ENCODE measurements around the gene FOXJ3.

FOXJ3 gene

DNA sequence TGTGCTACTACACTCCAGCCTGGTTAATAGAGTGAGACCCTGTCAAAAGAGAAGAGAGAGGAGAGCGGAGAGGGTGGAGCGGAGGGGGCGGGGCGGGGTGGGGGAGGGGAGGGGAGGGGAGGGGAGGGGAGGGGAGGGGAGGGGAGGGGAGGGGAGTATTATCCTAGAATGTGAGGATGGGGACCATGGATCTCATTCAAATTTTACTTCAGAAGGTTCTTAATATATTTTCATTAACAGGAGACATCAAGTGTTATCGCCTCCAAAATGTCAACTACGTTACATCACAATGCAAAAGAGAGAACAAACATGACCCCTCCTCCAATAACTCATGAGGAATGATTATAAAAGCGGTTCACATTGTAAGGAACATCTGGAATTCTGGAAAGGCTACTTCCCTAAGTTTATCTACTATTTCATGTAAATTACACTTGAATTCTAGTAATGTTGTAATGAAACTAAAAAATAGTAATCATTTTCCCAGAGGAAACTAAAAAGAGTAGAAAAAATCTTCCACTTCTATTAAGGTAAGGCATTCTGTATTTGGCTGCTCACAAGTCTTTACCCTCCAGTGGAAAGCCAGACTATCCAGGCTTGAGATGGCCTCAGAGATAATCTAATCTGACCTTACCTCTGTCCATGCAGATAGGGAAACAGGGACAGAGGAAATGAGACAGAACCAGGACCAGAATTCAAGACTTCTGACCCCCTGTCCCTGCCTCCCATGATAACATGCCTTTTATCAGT lies 151.7 kb downstream of the FOXJ3 start:
- DNase-seq = no peak

DNA sequence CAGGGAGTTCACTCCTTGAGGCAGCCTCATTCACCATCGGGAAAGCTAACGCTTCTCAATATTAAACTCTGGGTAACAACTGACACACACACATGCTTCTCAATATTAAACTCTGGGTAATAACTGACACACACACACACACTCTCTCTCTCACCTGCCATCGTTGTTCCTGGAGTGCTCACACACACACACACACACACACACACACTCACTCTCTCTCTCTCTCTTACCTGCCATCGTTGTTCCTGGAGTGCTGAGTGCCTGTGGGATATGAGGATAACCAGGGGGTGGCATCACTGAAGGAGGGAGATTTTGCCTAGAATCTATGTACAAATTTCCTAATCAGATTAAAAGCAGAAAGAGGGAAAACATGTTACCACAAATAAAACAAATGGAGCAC lies 153.3 kb downstream of the FOXJ3 start:
- DNase-seq = no peak

DNA sequence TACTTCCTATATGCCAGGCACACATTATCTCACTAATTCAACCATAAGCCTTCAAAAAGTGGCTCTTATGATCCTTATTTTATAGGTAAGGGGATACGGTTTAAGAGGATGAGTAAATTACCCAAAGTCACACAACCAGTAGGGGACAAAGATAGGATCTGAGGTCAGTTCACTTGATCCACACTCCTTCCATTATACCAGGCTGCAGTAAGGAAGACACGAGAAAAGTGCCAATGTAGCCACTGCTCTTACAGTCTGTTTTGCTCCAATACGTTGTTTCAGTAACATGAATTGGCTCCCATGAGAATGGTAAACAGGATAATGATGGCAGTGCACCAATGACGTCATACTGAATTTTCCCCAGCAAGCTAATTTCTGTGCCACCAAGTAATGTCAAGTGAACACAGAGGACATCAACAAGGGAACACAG lies 155.1 kb downstream of the FOXJ3 start:
- no peak for DNase-seq

DNA sequence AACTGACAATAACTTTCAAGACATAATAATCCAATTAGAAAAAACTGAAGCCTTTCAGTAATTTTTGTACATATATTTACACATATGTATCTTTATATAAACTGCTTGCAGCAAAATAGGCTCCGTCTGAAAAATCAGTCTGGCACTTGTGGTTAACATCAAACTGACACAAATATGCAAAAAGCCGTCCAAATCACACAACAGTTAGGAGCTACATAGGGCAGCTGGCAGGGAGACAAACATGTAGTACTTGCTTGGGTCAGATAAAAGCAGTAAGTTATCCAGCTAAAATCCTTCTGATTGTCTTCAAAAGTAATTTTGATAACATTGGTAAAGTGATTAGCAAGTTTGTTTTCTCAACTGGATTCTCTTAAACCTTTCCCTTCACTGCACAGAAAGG lies 155.8 kb downstream of the FOXJ3 start:
- no peak for DNase-seq

DNA sequence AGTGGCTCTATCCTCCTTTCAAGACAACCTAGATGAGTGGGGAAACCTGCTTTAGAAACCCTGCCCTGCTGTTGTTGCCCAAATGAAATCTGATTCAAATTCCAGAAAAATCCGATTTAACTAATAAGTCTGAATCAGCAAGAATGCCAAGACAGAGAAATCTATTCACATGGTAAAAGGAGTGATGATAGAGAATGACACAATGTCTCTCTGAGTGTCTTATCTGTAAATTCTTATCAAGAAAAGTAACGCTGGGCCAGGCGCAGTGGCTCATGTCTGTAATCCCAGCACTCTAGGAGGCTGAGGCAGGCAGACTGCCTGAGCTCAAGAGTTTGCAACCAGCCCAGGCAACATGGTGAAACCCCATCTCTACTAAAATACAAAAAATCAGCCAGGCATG lies 156.8 kb downstream of the FOXJ3 start:
- no peak for DNase-seq

DNA sequence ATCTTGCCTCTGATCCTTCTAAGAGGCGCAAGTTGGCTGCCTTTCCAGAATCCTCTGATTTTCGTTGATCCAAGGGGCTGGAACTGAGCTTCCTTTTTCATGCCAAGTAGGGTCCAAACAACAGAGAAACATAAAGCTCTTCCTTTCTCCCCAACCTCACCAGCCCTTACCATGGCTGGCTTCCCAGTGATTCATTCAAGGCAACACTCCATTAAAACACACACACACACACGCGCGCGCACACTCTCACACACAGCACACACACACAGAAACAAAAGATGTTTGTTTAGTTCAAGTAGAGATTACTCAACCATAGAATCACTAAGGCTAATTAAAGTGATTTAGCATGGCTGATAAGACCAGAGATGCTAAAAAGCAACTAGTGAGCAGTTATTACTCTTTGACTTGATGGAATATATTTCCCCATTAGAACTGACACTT lies 157.5 kb downstream of the FOXJ3 start:
- no peak for DNase-seq

DNA sequence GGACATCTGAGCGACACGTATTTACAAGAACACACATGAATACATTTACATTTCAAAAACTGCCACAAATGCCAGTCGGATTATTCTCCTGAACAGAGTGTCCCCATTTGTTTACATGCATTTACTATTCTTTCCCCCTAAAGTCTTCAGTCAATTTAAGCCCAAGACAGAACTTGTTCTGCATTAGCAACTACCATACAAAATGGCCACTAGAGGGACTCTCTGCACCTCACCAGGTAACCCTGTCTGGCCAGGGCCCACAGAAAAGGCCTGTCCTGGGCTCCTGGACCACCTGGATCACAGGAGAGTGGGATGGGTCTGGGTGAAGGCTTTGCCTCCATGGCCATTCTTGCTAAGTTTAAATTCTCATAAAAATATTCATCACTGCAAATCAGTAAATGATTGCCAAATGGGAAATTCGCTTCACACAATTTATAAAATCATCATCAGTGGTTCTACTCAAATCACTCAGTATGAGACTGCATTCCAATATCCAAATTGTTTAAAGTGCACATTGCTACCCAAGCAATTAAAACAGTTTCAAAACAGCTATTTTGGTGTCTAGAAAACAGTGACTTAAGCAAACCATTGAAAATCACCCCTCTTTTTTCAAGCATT lies 158.0 kb downstream of the FOXJ3 start:
- no peak for DNase-seq

DNA sequence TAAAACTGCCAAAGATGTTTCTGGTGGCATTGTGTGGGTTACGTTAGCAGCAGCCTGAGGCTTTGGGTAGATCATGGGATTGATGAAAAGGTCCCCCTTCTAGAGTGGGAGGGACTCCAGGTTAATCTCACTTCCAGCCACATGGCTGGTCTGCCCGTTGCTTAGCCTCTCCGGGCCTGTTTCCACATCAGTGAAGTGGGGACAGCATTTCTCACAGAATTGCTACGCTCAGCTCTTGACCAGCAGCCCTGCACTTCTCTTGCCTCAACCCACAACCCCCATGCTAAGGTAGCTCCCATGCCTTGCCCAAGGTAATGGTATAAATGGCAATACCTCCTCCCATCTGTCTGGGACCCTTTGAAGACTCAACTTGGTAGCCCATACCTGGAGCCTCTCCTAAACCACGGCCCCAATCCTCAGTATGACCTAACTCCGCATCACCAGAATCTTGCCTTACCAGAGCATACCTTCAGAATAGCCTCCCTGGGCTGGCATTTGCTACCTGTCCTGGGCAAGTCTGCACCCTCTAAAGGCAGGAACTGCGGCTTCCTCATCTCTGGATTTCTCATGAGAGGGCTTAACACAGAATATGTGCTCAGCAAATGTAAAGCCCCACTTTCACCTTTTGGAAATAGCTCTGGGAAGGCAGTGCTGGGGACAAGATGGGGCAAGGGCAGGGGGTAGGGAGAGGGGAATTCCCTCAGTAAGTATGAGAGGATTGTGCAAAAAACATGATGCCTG lies 159.6 kb downstream of the FOXJ3 start:
- no peak for DNase-seq

DNA sequence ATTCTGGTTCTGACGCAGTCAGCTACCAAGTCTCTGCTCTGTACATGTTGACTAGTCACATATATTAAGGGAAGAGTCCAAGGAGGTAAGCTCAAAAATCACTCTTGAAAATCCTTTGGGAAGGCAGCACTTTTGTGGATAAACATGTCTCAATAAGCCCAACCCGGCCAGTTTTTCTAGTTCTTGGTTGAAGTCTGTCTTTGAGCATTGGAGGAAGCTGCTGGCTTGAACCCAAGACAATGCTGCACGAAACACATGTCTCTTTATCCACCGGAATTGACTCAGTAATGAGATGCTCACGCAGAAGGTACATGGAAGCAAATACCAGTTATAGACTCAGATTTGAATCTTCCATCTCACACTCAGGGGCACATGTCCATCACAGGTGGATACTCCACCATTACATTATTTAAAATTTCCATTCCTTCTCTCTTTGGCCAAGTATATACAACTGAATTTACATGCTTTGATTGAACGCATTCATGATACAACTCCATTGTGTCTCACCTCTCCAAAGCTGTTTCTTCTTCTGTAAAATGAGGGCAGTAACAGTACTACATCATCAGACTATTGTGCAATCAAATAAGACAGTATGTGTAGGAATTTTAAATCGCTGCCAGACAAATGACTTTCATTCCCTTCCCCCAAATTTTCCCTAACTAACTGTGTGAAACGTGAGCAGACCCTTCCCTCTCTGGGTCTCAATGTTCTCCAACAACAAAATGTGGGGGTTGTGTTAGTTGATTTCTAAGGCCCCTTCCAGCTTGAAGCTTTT lies 160.9 kb downstream of the FOXJ3 start:
- no peak for DNase-seq

DNA sequence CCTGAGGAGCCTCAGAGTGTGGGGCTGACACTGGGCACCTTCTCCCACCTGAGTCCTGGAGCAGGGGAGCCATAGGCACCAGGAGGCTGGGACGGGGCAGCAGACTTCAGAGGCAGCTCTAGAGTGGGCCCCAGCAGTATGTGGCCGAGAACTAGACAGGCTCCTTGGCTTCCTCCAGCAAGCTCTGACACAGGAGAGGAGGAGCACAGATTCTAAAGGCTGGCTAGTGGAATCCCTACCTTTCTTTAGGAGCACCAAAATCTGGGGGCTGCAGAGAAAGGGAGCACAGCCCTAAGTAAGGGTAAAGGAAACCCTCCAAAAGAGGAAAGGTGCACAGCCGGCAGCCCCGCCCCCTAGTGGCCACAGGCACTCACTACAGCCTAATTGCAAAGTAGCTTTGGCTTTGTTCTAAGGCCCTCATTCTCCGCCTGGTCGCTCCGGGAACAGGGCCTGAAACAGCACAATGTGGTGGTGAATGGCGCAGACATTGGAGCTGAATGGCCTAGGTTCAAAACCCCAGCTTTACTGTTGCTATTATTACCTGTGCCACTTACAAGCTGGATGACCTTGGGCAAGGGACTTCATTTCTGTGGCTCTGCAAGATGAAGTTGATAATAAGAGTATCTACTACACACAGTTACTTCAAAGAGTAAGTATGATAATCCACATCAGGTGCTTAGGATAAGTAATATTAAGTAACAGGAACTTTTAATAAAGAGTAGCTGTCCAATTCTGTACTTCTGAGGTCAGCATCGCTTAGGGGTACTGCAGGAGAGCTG lies 161.7 kb downstream of the FOXJ3 start:
- DNase-seq = peak; percentile 63

DNA sequence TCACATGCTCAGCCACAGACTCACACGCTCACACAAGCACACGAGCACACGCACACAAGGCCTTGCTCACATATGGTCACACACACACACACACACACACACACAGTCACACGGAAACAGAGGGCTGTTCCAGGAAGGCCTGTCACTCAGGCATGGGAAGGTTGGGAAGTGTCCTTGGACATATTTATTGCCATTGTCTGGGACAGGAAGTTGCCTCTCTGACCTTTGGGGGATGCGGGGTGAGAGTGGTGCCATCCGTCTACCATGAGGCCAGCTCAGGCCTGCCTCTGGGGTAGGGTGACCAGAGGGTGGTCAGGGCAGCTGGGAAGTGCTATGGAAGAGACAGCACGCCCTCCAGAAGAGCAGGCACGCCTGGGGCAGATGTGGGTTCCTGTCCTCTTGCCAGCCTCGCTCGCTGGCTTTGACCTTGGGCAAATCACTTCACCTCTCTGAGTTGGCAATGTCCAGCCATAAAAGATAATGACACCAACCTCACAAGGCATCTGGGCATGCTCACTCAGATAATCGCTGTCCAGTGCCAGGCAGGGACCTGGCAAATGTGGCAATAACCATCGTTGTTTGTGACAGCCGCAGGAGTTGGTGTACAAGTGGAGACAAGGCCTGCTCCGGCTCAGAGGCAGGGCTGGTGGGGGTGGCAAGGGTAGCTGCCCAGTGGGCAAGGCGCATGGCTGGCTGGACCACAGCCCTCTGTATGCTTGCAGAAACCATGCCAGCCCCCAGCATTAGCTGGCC lies 162.5 kb downstream of the FOXJ3 start:
- no peak for DNase-seq

DNA sequence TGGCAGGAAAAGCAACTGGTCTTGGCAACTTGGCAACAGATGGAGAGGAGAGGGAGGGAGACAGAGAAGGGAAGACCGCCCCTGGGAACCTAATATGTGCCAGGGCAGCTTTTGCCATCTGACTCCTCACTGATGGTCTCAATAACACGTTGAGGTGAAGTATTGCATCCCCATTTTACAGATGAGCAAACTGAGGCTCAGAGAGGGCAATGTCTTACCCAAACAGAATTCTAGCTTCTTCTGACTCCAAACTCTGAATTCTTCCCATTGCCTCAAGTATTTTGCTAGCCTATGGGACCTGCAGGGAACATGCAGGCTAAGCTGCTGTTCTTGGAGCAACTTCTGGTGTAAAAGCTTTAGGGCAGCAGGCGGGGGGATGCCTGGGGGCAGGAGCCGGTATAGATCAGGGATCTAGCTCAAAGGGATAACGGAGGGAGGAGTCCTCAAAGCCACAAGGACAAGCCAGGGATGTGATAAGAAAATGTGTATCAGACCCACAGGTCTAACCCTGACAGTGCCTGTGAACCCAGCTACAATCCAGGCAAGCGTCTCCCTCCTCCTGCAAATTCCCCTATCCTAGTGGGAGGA lies 163.3 kb downstream of the FOXJ3 start:
- DNase-seq = no peak

DNA sequence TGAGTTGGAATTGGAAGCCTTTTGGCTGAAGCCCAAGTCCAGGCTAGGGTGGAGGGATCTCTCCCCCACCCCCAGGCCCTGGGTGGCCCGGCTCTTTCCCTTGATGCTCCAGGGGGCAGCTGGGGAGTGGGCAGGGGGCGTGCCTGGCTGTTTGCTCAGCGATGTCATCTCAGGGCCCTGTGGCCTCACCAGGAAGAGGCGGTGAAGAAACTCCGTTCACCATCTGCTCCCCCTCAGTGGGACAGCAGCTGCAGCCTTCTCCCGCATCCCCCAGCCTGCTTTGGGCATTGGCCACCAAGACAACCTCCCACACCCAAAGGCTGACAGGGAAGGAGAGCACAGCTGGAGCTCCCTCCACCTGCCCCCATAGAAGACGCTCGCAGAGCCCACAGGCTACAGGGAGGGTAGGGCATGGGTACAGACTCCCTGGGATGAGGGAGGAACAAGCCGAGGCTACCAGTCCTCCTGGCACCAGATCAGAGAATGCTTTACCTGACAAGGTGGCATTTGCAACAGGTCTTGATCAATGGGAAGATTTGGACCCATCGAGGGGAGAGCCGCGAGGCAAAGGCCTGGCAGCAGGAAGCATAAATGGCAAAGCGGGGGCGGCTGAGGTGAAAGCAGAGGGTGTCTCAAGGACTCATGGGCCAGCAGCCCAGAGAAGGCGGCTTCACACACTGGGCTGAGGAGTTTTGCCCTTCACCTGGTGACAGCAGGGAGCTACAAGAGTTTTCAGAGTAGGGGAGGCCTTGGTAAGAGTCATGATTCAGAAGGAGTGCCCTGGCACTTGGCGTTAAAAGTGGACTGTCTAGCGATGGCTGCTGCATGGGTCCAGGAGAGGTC lies 164.0 kb downstream of the FOXJ3 start:
- DNase-seq = no peak

DNA sequence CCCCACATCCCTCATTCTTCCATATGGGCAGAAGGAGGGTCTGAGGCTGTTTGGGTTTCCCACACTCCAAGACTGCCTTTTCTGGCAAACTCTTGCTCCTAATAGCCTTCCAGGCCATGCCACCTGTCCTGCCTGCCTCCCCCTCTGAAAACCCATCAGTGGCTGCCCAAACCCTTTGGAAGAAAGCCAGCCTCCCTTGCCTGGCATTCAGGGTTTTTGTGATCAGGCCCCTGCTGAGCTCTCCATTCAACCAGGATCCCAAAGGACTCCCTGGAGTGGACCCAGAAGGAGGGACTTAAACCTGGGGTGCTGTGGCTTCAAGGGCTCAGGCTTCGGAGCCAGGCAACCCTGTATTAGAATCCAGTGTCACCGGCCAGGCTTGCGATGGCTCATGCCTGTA lies 166.3 kb downstream of the FOXJ3 start:
- DNase-seq = no peak

DNA sequence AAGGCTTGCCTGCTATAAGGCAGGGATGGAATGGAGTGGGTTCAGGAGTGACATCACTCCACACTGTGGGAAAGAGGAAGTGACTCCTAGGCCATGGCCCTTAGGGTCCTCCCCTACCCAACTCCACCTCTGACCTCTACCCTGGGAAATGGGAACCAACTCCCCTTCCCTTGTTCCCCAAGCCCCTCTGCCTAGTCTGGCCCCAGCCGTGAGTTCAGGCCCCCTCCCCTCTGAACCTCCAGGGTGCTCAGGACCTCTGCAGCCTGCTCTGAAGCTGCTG lies 166.7 kb downstream of the FOXJ3 start:
- DNase-seq = no peak

DNA sequence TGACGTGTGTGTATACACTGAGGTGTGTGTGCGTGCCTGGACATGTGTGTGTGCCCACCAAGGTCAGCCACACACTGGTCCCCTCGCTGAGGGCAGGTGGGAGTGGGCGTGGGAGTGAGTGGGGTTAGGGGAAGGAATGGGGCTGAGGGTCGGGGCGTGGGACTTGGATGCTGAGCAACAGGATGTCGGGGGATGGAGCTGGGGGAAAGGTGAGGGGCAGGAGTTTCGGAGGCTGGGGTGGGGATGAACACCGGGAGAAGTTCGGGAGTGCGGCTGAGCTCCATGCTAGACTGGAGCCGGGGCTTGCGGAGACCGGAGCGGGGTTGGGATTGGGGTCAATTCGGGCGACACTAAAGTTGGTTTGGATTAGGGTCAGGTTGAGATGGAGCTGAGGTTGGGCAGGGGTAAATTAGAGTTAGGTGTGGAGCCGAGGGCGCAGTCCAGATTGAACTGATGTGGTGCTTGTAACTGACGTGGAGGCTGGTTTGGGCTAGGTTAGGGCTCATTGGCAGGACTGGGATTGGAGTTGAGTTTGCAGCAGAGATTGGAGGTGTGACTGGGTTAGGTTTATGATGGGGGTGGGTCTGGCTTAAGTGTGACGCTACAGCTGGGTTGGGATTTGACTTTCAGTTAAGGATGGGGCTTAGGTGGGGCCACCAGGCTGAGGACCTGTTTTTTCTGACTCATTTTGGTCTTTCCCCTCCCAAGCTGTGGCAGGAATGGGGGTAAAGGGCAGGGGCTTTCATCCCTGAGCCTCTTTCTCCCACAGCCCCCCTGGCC lies 167.2 kb downstream of the FOXJ3 start:
- no peak for DNase-seq

DNA sequence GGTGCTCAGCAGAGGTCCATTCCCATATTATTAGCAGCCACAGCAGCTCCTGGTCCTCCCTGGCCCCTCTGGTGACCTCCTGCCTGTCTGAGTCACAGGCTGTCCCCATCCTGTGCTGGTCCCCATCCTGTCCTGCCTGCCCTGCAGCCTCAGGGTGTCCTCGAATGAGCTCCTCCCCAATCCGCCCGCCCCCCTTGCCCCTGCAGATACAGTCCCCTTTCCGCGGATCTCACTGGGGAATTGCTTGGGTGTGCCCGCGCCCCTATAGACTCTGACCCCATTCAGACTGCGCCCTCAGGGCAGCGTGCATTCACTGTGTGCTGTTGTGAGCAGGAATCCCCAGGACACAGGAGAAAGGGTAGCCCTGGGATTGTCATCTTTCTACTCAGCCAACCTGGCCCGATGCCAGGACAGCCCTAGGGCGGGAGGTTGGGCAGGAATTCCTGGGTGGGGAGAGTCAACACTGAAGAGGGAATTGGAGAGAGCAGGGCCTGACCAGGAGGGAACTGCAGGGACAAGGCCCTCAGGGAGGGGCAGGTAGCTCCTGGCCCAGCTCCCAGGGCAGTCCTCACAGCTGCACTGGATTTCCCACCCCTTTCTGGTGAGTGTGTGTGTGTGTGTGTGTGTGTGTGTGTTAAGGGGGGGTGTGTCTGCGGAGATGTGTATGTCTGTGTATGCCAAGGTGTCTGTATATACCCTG lies 169.4 kb downstream of the FOXJ3 start:
- DNase-seq = no peak

DNA sequence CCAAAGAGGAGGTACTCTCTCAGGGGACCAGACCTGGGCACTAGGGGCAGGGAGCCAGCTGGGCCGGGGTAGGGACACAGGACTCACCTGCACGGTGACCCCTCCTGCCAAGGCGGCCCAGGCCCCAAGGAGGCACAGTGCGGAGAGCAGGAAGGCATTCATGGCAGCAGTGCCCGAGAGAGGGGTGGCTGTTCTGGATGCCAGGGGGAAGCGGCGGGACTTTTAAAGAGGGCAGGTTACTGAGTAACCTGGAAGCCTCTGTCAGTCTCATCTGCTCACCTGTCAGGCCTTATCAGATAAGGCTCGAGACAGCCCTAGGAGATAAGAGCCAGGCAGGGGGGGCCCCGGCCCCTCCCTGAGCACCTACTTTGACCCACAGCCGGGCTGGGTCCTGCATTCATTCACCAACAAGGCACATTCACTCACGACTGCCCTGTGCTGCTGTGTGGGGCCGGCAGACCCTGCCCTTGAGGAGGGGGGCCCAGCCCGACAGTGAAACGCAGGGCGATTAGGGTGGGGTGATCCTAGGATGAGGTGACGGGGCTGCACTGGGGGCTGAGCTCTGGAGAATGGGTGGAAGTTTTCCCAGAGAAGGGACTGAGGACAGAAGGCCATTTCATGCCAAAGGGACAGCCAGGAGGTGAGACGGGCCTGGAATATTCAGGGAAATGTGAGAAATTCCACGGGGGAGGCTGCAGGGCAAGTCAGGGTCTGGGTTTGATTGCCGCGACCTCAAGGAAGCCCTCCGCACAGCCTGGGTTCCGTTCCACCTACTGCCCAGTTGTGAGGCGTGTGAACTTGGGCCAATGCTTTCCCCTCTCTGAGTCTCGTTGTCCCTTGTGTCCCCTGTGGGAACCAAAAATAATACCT lies 170.2 kb downstream of the FOXJ3 start, which contains the start of gene GUCA2A:
Gene GUCA2A, minus strand, starts transcription at position 195 of the 870 bp plus-strand sequence. Its CDS starts 33 bp downstream, at position 162.
- no peak for DNase-seq
